NCI-H2107 (cell line): ENCODE measurements around the gene PHF21B.
A peak's percentile ranks its signal among the peaks of the same experiment; 100 is the strongest.
"Not testable (repeated sequence)": the region's sequence is repeated elsewhere in the genome, so short reads cannot be mapped to it uniquely, and the experiment has no call there.

ENCODE experiments used
- DNase-seq: peaks from one replicate; lab custom pipeline; 2025; lab: John Stamatoyannopoulos, UW

PHF21B gene

DNA sequence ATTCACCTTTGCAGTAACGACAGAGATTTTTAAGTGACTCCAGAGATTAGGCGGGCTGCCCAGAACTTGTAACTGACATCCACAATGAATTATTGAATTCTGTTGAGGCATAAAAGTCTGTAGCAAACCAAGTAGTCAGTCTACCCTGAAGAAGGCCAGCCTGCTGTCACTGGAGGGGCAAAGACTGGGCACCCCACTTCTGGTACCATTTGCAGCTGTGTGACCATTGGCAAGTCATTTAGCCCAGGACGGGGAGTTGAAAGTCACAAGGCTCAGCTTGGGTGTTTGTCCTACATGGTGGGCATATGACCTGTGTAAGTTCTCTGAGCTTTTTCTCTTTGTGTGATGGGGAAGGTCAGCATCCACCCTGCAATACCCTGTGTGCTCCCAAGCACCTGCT, 138.0 kb downstream of the PHF21B start:
- DNase-seq, result no peak

GRCh38 chr22:44870021-44870420, 139.8 kb downstream of the PHF21B start:
- DNase-seq, result peak; percentile 9

DNA sequence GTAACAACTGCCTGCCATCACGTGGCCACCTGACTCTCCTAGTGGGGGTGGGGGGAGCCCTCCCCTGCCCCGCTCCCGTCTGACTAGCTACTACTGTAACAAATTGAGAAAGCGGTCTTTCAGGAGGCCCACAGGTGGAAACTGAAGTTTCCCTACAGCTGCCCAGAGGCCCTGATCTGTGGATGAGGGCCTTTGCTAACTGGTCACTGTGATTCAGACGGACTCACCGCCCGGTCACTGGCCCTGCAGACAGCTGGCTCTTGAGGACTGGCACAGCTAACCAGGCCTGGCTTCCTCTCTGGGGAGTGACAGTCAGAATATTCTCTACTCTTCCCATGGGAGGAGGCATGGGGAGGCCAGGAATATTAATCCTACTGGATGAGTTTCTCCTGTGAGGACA, 140.6 kb downstream of the PHF21B start:
- no peak for DNase-seq

GRCh38 chr22:44865193-44866057, 144.4 kb downstream of the PHF21B start:
- no peak for DNase-seq

- no peak for DNase-seq
Measured at GRCh38 chr22:44862981-44863860, 146.6 kb downstream of the PHF21B start.

- no peak for DNase-seq
Measured at GRCh38 chr22:44862281-44862680, 147.5 kb downstream of the PHF21B start.

- DNase-seq, result no peak
Measured at GRCh38 chr22:44861245-44861644, 148.6 kb downstream of the PHF21B start.

DNA sequence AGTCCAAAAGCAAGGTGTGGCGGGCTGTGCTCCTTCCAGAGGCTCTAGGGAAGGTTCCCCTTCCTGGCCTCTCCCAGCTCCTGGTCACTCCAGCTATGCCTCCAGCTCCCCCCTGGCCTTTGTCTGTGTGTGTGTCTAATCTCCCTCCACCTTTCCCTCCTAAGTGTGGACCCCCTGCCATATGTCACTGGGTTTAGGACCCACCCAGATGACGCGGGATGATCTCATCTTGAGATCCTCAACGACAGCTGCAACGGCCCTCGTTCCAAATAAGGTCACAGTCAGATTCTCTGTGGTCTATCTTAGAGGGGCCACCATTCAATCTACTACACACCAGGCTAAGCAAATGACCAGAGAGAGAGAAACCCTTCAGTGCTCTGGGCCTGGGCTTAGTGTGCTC, 149.5 kb downstream of the PHF21B start:
- DNase-seq, result no peak

- DNase-seq, result no peak
Measured at GRCh38 chr22:44859641-44860040, 150.2 kb downstream of the PHF21B start.

GRCh38 chr22:44858819-44859218, 151.0 kb downstream of the PHF21B start:
- DNase-seq, result not testable (repeated sequence)

- no peak for DNase-seq
Measured at GRCh38 chr22:44855855-44856254, 153.9 kb downstream of the PHF21B start.

- not testable (repeated sequence) for DNase-seq
Measured at GRCh38 chr22:44854641-44855040, 155.2 kb downstream of the PHF21B start.

DNA sequence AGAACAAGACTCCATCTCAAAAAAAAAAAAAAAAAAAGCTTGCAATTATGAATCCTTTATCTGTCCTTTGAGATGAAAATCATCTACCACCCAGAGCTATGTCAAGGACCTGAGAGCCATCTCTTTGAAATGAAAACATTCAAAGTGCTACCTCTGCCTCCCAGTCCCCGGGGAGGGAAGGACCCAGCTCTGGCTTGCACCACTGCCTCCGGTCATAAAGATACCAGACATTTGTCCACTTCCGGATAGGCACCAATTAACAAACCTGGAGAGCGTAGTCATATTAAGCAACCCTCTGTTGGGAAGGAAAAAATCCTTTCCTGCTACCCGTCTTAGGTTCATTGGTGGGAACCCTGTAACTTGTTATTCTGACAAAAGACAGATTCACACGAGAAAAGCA, 158.9 kb downstream of the PHF21B start:
- DNase-seq, result no peak

- DNase-seq, result no peak
Measured at GRCh38 chr22:44848791-44849420, 160.9 kb downstream of the PHF21B start.

- DNase-seq, result no peak
Measured at GRCh38 chr22:44848296-44848741, 161.5 kb downstream of the PHF21B start.

GRCh38 chr22:44847892-44848291, 161.9 kb downstream of the PHF21B start:
- DNase-seq, result no peak

- DNase-seq, result no peak
Measured at GRCh38 chr22:44847380-44847779, 162.4 kb downstream of the PHF21B start.

- DNase-seq, result no peak
Measured at GRCh38 chr22:44846726-44847275, 163.0 kb downstream of the PHF21B start.

- no peak for DNase-seq
Measured at GRCh38 chr22:44845796-44846720, 163.7 kb downstream of the PHF21B start.

DNA sequence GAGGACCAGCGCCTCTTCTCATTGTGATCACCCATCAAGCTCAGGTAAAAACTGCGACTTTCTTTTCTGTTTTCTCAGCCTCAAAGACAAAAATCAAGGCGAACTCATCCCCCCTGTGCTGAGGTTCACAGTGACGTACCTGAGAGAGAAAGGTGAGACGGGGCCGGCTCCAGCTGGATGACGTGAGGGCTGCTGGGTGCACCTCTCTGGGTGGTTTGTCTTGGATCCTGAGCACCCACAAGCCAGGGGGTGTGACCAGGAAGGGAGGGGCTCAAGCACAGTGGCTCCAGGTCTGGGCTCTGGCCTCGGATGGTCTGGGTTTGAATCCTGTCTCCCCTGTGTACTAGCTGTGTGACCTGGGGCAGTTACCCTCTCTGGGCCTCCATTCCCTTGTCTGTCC, 164.6 kb downstream of the PHF21B start:
- DNase-seq, result no peak

DNA sequence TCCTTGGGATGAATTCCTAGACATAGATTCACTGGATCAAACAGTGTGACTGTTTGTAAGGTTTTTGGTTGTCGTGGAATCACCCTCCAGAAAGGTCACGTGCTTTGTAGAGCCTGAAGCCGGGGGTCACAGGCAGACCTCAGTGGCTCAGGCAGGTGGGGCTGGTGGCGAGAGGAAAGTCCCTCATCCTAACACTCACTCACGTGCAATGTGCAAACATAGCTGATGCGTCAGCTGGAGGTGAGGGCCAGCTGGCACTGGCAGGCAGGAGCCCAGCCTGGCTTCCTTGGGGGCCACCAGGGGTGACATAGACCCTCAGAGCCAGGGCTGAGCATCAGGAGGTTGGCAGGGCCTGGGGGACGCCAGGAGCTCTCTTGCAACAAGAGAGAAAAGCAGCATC, 167.4 kb downstream of the PHF21B start:
- DNase-seq, result no peak
